ENCODE measurements around the gene ZNRF3.
"Not testable (repeated sequence)": the region's sequence is repeated elsewhere in the genome, so short reads cannot be mapped to it uniquely, and the experiment has no call there.

Gene ZNRF3

GRCh38 chr22:28929197-28929596 is 45.8 kb downstream of the ZNRF3 start:
- no peak for DNase-seq (ENCODE audit: extremely low read depth in 1 of 2, low read depth in 1 of 2)

GRCh38 chr22:28930357-28931007 is 47.1 kb downstream of the ZNRF3 start:
- DNase-seq (ENCODE audit: extremely low read depth in 1 of 2, low read depth in 1 of 2), result no peak

- DNase-seq (ENCODE audit: extremely low read depth in 1 of 2, low read depth in 1 of 2), result no peak
Measured at GRCh38 chr22:28931844-28932567, 48.6 kb downstream of the ZNRF3 start.

- no peak for DNase-seq (ENCODE audit: extremely low read depth in 1 of 2, low read depth in 1 of 2)
Measured at GRCh38 chr22:28933321-28933720, 49.9 kb downstream of the ZNRF3 start.

- DNase-seq (ENCODE audit: extremely low read depth in 1 of 2, low read depth in 1 of 2), result no peak
Measured at GRCh38 chr22:28934026-28934425, 50.7 kb downstream of the ZNRF3 start.

- no peak for DNase-seq (ENCODE audit: extremely low read depth in 1 of 2, low read depth in 1 of 2)
Measured at GRCh38 chr22:28935140-28935539, 51.8 kb downstream of the ZNRF3 start.

GRCh38 chr22:28935713-28936112 is 52.3 kb downstream of the ZNRF3 start:
- DNase-seq (ENCODE audit: extremely low read depth in 1 of 2, low read depth in 1 of 2), result no peak

GRCh38 chr22:28936200-28936599 is 52.8 kb downstream of the ZNRF3 start:
- DNase-seq (ENCODE audit: extremely low read depth in 1 of 2, low read depth in 1 of 2), result no peak

- no peak for DNase-seq (ENCODE audit: extremely low read depth in 1 of 2, low read depth in 1 of 2)
Measured at GRCh38 chr22:28937206-28938025, 54.0 kb downstream of the ZNRF3 start.

- DNase-seq (ENCODE audit: extremely low read depth in 1 of 2, low read depth in 1 of 2), result no peak
Measured at GRCh38 chr22:28938286-28938833, 55.0 kb downstream of the ZNRF3 start.

GRCh38 chr22:28939394-28939793 is 56.0 kb downstream of the ZNRF3 start:
- no peak for DNase-seq (ENCODE audit: extremely low read depth in 1 of 2, low read depth in 1 of 2)

- DNase-seq (ENCODE audit: extremely low read depth in 1 of 2, low read depth in 1 of 2), result no peak
Measured at GRCh38 chr22:28939932-28940331, 56.6 kb downstream of the ZNRF3 start.

GRCh38 chr22:28940441-28940840 is 57.1 kb downstream of the ZNRF3 start:
- no peak for DNase-seq (ENCODE audit: extremely low read depth in 1 of 2, low read depth in 1 of 2)

GRCh38 chr22:28942333-28942732 is 59.0 kb downstream of the ZNRF3 start:
- DNase-seq (ENCODE audit: extremely low read depth in 1 of 2, low read depth in 1 of 2), result no peak

- no peak for DNase-seq (ENCODE audit: extremely low read depth in 1 of 2, low read depth in 1 of 2)
Measured at GRCh38 chr22:28942801-28943500, 59.6 kb downstream of the ZNRF3 start.

- DNase-seq (ENCODE audit: extremely low read depth in 1 of 2, low read depth in 1 of 2), result no peak
Measured at GRCh38 chr22:28943501-28943879, 60.1 kb downstream of the ZNRF3 start.

- DNase-seq (ENCODE audit: extremely low read depth in 1 of 2, low read depth in 1 of 2), result no peak
Measured at GRCh38 chr22:28947125-28947524, 63.8 kb downstream of the ZNRF3 start.

- no peak for DNase-seq (ENCODE audit: extremely low read depth in 1 of 2, low read depth in 1 of 2)
Measured at GRCh38 chr22:28948424-28948823, 65.1 kb downstream of the ZNRF3 start.

- DNase-seq (ENCODE audit: extremely low read depth in 1 of 2, low read depth in 1 of 2), result not testable (repeated sequence)
Measured at GRCh38 chr22:28948860-28949551, 65.6 kb downstream of the ZNRF3 start.

- DNase-seq (ENCODE audit: extremely low read depth in 1 of 2, low read depth in 1 of 2), result no peak
Measured at GRCh38 chr22:28949788-28950187, 66.4 kb downstream of the ZNRF3 start.
